GM18520 (cell line): ENCODE measurements around the gene ORC6.
"Not testable (repeated sequence)": the region's sequence is repeated elsewhere in the genome, so short reads cannot be mapped to it uniquely, and the experiment has no call there.

Source experiments
- ATAC-seq: cut with Tn5 transposase; IDR thresholded peaks from one replicate; pipeline ENCODE4 v1.9.1; 2021; ENCODE audit not compliant: unreplicated experiment

The ORC6 gene, protein sequence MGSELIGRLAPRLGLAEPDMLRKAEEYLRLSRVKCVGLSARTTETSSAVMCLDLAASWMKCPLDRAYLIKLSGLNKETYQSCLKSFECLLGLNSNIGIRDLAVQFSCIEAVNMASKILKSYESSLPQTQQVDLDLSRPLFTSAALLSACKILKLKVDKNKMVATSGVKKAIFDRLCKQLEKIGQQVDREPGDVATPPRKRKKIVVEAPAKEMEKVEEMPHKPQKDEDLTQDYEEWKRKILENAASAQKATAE

DNA sequence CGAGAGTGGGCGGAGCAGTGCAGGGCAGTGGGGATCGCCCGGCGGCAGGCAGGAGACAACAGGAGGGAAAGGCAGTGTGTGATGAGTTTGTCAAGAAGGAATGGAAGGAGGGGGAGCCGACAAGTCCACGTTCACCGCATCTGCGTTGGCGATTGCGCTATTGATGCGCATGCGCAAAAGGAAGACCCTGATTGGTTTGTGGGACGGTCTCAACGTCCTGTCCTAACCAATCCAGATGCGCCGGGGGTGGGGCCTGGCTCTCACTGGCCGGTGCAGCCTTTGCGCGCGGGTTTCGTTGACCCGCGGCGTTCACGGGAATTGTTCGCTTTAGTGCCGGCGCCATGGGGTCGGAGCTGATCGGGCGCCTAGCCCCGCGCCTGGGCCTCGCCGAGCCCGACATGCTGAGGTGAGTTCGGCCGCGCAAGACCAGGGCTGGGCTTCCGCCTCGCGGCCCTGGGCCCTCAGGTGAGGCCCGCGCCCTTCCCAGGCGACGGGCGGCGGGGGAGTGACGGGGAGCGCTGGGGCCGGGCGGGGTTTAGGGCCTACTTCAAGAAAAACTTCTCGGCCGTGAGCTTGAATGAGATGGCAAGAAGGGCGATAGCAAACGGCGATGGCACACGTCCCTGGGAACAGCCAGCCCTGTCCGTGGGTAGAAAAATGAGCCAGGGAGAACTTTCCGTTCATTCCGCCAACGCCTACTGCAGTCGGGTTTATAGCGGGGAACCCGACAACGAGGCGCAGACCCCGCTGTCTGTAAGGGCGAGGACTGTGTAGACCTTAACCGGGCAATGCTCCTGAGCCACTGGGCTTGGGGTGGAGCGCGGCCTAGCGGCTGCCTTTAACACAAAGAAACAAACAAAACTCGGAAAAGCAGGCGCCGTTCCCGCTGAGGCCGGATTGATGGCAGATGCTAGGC, at the start of gene ORC6:
Gene ORC6 (plus strand): TSS at position 295 of the 916 bp plus-strand sequence. CDS start 47 bp downstream, at position 342.
- peak; percentile 54 for ATAC-seq

- no peak for ATAC-seq
These were observed 40.8 kb upstream of the ORC6 start for GRCh38 chr16:46648656-46649055.

GRCh38 chr16:46649588-46650253, 39.7 kb upstream of the ORC6 start:
- no peak for ATAC-seq

DNA sequence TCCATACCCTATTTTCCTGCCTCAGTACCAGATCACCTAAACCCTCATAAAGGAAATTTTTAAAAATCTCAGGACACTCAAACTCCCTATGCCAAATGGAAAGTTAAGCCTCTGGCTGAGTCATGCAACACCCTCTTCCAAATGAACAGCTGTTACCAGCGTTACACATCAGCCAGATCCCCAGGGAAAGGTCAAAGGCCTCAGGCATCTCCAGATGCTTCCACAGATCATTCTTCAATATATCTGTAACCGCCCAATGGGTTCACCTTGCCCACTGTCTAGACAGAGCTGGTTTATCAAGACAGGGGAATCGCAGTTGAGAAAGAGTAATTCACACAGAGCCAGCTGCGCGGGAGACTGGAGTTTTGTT, 39.2 kb upstream of the ORC6 start:
- no peak for ATAC-seq

- ATAC-seq, result no peak
These were observed 38.2 kb upstream of the ORC6 start for GRCh38 chr16:46651305-46651704.

DNA sequence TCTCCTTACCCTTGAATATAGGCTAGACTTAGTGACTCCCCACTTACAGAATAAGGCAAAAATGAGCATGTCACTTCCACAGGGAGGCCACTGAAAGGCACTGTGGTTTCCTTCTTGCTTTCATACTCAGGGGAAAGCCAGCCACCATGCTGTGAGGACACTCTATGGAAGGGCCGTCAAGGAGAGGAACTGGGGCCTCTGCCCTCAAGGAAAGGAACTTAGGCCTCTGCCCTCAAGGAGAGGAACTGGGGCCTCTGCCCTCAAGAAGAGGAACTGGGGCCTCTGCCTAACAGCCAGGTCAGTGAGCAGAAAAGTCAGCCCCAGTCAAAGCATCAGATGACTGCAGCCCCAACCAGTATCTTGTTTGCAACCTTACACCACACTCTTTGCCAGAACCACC, 30.5 kb upstream of the ORC6 start:
- peak; percentile 78 for ATAC-seq

- no peak for ATAC-seq
These were observed 27.3 kb upstream of the ORC6 start for GRCh38 chr16:46662123-46662522.

- ATAC-seq, result no peak
These were observed 16.0 kb upstream of the ORC6 start for GRCh38 chr16:46673320-46674013.

- not testable (repeated sequence) for ATAC-seq
These were observed 11.5 kb upstream of the ORC6 start for GRCh38 chr16:46677943-46678342.

- ATAC-seq, result not testable (repeated sequence)
These were observed 7.6 kb upstream of the ORC6 start for GRCh38 chr16:46681867-46682266.

DNA sequence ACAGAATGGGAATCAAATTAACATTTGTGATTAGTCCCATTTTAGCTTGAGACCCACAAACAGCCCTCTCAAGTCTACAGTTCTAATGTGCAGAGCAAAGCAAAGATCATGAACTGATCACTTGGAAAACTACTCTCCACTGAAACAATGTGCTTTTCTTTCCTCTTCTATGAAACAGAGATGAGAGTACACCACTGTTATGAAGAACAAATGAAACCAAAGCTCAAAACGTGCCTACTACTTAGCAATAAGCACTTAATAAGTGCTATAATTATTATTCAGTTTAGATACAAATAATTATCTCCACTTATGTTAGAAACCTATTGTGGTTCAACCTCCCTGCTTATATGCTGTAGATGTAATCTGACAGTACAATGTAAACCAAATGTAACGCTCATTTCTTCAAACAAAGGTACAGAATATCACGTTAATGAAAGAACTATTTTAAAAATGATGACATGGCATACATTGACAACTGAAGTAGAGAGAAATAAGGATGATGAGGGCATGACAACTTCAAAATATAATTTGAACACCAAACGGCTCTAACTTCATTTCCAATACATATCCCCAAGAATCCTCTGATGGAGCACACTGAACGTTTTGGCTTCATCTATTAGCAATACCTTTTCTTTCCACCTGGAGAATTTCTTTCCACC, 2.5 kb upstream of the ORC6 start:
- ATAC-seq, result no peak

DNA sequence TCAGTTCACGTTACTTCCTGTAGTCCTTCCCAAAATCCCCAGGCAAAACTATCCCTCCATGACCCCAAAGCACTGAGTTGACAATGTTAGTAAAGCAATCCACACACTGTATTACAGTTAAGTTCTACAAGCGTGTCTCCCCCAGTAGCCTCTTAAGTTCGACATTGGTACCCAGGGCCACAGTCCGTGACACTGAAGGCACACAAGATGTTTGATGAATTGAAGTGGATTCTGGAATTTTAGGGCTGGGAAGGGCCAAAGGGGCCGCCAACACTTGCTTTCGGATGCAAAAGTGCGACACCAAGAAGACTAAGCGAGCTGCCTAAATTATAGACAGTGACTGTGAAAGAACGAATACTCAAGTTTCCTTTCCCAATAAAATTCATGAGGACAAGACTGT, 2.0 kb upstream of the ORC6 start:
- ATAC-seq, result no peak

DNA sequence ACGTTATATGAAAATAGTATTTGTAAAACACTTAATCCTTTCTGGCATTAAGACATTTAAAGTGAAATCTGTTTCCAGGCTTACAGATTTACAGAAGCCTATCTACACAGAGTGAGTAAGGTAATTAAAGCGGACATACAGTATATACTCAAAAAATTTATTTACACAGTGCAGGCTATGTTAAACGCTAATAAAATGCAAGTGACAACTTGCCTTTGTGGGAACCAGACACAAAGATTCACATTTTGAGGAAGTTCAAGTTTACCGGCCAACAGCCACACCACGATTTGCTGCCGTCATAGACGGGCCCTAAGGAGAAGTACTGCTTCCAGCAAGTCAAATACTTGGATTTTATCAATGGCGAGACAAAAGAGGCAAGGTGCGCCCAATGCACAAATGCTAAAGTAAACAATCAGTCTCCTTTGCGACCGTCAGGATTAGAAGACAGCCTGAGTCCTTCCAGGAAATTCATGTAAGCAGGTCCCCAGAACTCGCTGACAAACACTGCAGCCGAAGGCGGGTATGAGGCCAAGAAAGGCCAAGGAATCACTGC, 1.3 kb upstream of the ORC6 start:
- ATAC-seq, result no peak

DNA sequence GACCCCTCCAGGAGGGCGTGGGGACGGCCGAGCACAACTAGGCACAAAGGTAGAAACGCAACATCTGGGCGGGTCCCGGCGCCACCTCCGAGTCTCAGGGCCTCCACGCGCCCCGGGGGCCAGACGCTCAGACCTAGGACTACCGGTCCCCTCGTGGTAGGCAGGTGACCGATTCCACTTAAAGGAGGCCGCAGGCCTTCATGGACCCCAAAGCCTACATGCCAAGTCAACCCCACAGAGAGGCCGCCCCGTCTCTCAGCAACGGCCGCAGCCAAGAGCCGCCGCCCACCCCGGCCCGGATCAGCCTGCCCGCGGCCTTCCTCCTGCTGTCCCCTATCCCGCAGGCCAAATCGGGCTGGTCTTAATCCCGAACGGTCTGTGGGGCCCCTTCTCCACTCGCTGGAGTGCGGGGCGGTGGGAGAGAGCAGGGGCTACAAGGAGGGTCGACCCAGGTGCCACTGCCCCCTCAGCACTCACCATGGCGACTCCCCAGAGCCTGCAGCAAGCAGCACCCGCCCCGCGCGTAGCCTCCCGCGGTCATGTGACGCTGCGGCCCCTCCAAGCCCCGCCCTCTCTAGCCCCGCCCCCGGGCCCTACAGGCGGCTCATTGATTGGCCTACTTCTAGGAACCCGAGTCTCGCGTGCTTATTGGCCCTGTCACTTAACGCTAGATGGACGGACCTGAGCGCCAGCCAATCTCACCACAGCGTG, 650 bp upstream of the ORC6 start, which contains the start of gene VPS35:
Gene VPS35 (minus strand): TSS at position 525 of the 711 bp plus-strand sequence. CDS start 45 bp downstream, at position 480.
- peak; percentile 78 for ATAC-seq

DNA sequence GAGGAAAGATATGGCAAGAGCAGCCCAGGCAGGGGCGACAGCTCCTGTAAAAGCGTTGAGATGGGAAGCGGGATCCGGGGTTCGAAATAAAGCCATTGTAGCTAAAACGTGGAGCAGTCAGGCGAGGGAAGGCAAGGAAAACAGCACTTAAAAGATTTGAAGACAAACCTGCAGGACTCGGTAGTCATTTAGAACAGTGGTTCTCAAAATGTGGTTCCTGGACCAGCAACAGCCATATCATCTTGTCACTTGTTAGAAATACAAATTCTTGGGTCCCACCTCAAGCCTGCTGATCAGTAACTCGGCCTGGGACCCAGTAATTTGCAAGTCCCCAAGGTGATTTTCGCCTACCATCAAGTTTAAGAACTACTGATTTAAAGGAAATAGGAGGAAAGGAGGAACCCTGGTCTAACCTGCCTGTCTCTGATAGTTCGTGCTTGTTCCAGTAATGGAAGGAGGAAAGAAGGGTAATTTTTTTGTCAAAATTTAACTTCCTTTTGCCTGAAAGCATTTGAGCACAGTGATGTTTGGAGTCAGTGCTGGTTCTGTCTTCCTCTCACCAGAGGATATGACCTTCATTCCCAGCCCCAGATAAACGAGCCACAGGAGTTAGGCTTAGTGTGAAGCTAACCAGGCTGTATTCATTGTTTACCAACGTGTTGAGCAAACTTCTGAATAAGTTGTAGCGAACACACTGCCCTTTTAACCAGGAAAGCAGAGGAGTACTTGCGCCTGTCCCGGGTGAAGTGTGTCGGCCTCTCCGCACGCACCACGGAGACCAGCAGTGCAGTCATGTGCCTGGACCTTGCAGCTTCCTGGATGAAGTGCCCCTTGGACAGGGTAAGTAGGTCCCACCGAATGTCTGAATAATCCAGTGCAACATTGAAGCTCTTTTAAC, 1.1 kb downstream of the ORC6 start:
- ATAC-seq, result no peak

DNA sequence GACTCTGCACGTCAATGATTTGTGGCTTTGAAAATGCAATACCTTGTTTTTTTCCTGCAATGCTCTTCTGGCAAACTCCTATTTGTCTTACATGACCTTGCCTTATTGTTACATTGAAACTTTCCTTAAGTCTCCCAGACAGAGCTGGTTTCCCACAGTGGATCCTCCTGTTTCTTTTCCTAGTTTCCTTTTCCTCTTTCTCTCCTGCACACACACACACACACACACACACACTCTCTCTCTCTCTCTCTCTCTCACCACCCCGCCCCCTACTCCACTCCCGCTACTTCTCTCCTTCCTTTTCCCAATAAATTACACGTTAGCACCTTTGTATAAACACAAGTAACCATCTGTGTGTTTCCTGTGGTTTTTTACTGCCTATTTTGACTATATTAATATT, 2.3 kb downstream of the ORC6 start:
- ATAC-seq, result no peak

- no peak for ATAC-seq
These were observed 4.1 kb downstream of the ORC6 start for GRCh38 chr16:46693598-46693997.

- no peak for ATAC-seq
These were observed 6.5 kb downstream of the ORC6 start for GRCh38 chr16:46695937-46696336.

GRCh38 chr16:46696957-46697356, 7.5 kb downstream of the ORC6 start:
- no peak for ATAC-seq
